ENCODE data around the gene NCAM2.

GRCh38 chr21:21158376-21158918, 160.2 kb downstream of the NCAM2 start:
- TF ChIP-seq CTCF (IDR thresholded peaks at IDR 0.05) (no peak), EP300 (IDR thresholded peaks at IDR 0.05) (no peak), POLR2A (IDR thresholded peaks at IDR 0.05) (no peak)

Data from ovary (tissue), 3 donors.